Left renal cortex interstitium (tissue), 4 donors: ENCODE measurements around the gene IFNA17. TPM values are rescaled to one million over a fixed set of nuclear protein-coding genes. Genes with fewer than 3 reads are reported as not detected.
"Not testable (repeated sequence)": the region's sequence is repeated elsewhere in the genome, so short reads cannot be mapped to it uniquely, and the experiment has no call there.

Experiments
- DNase-seq, 4 donors: peaks; one replicate each; pipeline ENCODE4 v3.0.0-alpha.2; 2013; ENCODE audit warnings: low read depth in 4 of 4, low spot score in 2 of 4, missing footprints in 1 of 4
- polyA plus RNA-seq, 4 donors: library from polyadenylated mRNA; unstranded; fragments of 120-200 nt; gene quantifications; one replicate each; pipeline ENCODE4 v1.2.1, GENCODE V29; 2013; ENCODE audit not compliant: insufficient read length in 4 of 4

Gene IFNA17
- polyA plus RNA-seq, 4 donors = not detected

DNA sequence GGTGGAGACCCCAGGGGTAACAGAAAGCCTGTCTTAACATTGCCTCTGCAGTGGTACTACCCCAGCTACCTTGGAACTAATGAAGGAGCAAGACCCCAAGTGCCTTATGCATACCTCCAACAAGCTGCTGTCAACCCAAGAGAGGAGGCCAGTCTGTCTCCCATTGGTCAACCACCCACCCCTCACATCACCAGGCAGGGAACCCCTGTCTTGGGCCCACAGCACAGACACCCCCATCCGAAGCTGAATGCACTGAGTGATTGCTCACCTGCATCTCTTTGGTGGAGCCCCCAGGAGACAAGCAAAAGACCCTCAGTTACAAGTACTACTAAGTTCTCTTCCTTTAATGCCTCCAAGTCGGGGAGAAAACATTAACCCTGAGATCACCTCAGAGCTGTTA, 15.9 kb downstream of the IFNA17 start:
- not testable (repeated sequence) for DNase-seq

DNA sequence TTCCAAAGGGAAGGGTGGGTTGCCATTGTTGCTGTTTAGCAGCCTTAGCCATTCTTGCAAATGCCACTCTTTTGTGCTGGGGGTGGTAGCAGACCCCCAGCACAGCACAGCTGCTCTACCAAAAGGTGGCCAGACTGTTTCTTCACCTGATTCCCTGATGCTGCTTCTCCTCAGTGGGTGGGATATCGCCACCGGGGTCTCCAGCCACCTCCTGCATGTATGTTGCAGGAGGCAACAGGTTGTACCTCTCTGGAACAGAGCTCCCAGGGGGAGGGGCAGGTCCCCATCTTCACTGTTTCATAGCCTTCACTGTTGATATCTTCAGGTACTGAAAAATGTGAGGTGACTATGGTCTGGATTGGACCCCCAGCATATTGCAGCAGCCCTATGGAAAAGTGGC, 17.2 kb downstream of the IFNA17 start:
- not testable (repeated sequence) for DNase-seq

GRCh38 chr9:21210311-21210710, 17.7 kb downstream of the IFNA17 start:
- DNase-seq = no peak

GRCh38 chr9:21207043-21207442, 21.0 kb downstream of the IFNA17 start, which contains the start of gene IFNA10:
TSS of gene IFNA10 (minus strand) at chr9:21207143. CDS start at chr9:21207097, 46 bp downstream.
- not testable (repeated sequence) for DNase-seq

DNA sequence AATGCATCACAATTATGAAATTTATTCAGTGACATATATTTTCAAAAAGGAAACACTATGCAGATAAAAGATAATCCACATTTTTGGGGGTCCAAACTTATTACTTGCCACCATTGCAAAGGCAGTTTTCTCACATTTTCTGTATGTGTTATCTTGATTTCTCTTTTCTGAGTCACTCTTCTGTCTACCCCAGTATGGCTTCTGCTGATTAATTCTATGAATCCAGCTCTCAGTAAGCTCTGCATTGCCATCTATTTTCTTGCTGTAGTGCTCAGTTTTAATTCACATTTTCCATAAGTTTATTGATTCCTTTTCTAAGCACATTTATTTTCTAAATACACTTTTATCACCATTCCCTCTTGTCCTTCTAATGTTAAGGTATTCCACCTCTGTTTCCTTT, 22.8 kb downstream of the IFNA17 start:
- no peak for DNase-seq

GRCh38 chr9:21202105-21202504, 25.9 kb downstream of the IFNA17 start, which contains the start of gene IFNA7:
TSS of gene IFNA7 (minus strand) at chr9:21202205. CDS start at chr9:21202165, 40 bp downstream.
- not testable (repeated sequence) for DNase-seq

DNA sequence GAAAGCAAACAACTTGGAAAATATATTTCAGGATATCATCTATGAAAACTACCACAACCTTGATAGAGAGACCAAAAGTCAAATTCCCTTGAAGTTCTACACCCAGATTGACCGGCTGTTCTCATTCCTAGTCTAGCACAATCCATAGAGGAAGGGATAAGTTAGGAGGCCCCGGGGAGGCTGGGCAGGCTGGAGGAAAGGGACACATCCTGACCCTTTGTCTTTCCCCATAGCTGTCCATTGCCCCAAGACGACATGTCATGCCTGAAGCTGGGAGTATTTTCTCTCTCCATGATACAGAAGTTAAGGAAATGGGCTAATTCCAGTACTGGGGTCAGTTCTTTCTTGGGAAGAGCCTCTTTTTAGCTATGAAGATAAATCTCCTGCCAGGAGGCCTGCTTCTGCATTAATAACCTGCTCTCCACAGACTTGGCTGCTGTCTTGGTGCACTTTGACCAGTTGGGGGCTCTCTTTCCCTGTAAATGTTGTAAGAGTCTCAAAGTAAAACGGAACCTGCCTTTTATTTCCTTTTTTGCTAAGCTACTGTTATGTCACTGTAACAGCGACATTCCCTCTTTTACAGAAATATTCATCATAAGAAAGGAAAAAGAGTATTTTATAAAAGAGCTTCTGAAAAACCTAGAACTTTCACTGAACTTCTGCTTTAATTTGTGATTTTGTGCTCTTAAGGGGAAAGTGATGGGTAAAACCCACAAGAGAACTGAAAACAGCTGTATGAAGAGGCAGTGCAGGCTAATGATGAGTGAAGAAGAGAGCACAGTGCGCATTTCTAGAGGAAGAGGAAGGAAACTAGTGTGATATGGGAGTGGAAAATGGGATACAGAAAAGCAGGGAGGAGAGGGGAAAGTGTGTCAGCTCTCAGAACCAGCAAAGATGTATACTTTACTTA, 32.9 kb downstream of the IFNA17 start:
- not testable (repeated sequence) for DNase-seq

DNA sequence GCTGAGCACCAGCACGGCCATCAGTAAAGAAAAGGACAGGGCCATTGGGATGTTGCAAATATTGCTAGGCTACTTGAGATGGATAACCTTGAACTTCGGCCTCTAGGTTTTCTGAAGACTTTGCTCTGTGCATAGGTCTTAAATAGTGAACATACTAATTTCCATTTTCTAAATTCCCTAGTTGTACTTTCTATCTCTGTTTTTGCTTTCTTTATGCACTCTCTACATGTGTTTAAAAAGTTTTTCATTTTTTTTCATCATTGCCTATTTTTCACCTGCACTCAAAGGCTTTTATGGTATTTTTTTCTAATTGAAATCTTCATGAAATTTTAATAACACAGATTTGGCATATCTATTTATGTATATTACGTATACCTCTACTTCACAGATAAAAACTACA, 40.5 kb downstream of the IFNA17 start, which contains the start of gene IFNA4:
IFNA4 (minus strand) TSS at position 101 of the 400 bp plus-strand sequence; CDS start at position 45, 56 bp downstream.
- not testable (repeated sequence) for DNase-seq

DNA sequence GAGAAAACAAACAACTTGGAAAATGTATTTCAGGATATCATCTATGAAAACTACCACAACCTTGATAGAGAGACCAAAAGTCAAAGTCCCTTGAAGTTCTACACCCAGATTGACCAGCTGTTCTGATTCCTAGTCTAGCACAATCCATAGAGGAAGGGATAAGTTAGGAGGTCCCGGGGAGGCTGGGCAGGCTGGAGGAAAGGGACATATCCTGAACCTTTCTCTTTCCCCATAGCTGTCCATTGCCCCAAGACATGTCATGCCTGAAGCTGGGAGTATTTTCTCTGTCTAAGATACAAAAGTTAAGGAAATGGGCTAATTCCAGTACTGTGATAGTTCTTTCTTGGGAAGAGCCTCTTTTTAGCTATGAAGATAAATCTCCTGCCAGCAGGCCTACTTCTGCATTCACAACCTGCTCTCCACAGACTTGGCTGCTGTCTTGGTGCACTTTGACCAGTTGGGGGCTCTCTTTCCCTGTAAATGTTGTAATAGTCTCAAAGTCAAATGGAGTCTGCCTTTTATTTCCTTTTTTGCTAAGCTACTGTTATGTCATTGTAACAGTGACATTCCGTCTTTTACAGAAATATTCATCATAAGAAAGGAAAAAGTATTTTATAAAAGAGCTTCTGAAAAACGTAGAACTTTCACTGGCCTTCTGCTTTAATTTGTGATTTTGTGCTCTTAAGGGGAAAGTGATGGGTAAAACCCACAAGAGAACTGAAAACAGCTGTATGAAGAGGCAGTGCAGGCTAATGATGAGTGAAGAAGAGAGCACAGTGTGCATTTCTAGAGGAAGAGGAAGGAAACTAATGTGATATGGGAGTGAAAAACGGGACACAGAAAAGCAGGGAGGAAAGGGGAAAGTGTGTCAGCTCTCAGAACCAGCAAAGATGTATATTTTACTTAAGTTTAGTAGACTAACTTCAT, 44.9 kb downstream of the IFNA17 start:
- DNase-seq = not testable (repeated sequence)

Other genes starting within 250 kb of the IFNA17 start
- 1 to 10 TPM; 2.9 to 3.2 (median 3.0) TPM for gene HACD4, start 196.6 kb downstream of the IFNA17 start, polyA plus RNA-seq
- gene IFNB1, start 150.3 kb downstream of the IFNA17 start, polyA plus RNA-seq = not detected
- not detected for gene IFNW1, start 86.4 kb downstream of the IFNA17 start, polyA plus RNA-seq
- gene IFNA21, start 61.6 kb downstream of the IFNA17 start, polyA plus RNA-seq = under 1 TPM in 1 of 4 donors, not detected in 3; 0.24 TPM
- gene IFNA4, start 40.6 kb downstream of the IFNA17 start, polyA plus RNA-seq = not detected
- not detected for gene IFNA7, start 26.0 kb downstream of the IFNA17 start, polyA plus RNA-seq
- gene IFNA10, start 21.1 kb downstream of the IFNA17 start, polyA plus RNA-seq = not detected
- not detected for gene IFNA16, start 10.9 kb downstream of the IFNA17 start, polyA plus RNA-seq
- gene IFNA14, start 11.8 kb upstream of the IFNA17 start, polyA plus RNA-seq = not detected
- gene IFNA5, start 77.1 kb upstream of the IFNA17 start, polyA plus RNA-seq = not detected
- 10 to 100 TPM; 43.5 to 56.8 (median 50.1) TPM for gene KLHL9, start 107.2 kb upstream of the IFNA17 start, polyA plus RNA-seq
- gene IFNA6, start 122.7 kb upstream of the IFNA17 start, polyA plus RNA-seq = not detected
- not detected for gene IFNA13, start 139.8 kb upstream of the IFNA17 start, polyA plus RNA-seq
- gene IFNA2, start 157.2 kb upstream of the IFNA17 start, polyA plus RNA-seq = not detected
- gene IFNA8, start 180.9 kb upstream of the IFNA17 start, polyA plus RNA-seq = not detected
- gene IFNA1, start 212.2 kb upstream of the IFNA17 start, polyA plus RNA-seq = not detected